ENCODE measurements around the gene MARK1.

GRCh38 chr1:220575718-220576497, 48.0 kb downstream of the MARK1 start:
- TF ChIP-seq, protein P1, sequence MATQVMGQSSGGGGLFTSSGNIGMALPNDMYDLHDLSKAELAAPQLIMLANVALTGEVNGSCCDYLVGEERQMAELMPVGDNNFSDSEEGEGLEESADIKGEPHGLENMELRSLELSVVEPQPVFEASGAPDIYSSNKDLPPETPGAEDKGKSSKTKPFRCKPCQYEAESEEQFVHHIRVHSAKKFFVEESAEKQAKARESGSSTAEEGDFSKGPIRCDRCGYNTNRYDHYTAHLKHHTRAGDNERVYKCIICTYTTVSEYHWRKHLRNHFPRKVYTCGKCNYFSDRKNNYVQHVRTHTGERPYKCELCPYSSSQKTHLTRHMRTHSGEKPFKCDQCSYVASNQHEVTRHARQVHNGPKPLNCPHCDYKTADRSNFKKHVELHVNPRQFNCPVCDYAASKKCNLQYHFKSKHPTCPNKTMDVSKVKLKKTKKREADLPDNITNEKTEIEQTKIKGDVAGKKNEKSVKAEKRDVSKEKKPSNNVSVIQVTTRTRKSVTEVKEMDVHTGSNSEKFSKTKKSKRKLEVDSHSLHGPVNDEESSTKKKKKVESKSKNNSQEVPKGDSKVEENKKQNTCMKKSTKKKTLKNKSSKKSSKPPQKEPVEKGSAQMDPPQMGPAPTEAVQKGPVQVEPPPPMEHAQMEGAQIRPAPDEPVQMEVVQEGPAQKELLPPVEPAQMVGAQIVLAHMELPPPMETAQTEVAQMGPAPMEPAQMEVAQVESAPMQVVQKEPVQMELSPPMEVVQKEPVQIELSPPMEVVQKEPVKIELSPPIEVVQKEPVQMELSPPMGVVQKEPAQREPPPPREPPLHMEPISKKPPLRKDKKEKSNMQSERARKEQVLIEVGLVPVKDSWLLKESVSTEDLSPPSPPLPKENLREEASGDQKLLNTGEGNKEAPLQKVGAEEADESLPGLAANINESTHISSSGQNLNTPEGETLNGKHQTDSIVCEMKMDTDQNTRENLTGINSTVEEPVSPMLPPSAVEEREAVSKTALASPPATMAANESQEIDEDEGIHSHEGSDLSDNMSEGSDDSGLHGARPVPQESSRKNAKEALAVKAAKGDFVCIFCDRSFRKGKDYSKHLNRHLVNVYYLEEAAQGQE (IDR thresholded peaks at IDR 0.05; ENCODE audit: low read depth), result no peak
- TF ChIP-seq NFIC (IDR thresholded peaks at IDR 0.05) (no peak), TAF1 (IDR thresholded peaks at IDR 0.05; ENCODE audit: low read depth) (no peak), YY1 (IDR thresholded peaks at IDR 0.05; ENCODE audit: low read depth) (no peak), FOXM1 (IDR thresholded peaks at IDR 0.05; ENCODE audit: borderline replicate concordance, low read depth) (no peak)

Data from Ishikawa (cell line).